H7 (cell line): ENCODE data around the gene INSYN2A. TPM values are rescaled to one million over a fixed set of nuclear protein-coding genes. Genes with fewer than 3 reads are reported as not detected.

ENCODE experiments used
- DNase-seq: peaks from one replicate; pipeline ENCODE4 v3.0.0; 2012
- H3K27me3 ChIP-seq: 2 replicates; pipeline ENCODE4 v1.6.0; 2011; ENCODE audit warnings: mild to moderate bottlenecking, low read length; ENCODE audit not compliant: control insufficient read depth, insufficient read depth
- H3K36me3 ChIP-seq: replicated peaks from 2 replicates; pipeline ENCODE4 v1.5.1; 2011; ENCODE audit warnings: low read length; ENCODE audit not compliant: control insufficient read depth, insufficient read depth
- H3K4me3 ChIP-seq: 2 replicates; pipeline ENCODE4 v1.5.1; 2011; ENCODE audit warnings: low read depth, mild to moderate bottlenecking, control low read depth, low read length, moderate library complexity; ENCODE audit not compliant: insufficient read depth
- total RNA-seq: library from RNA; depleted of rRNA; stranded (reverse); fragments of >200 nt; shearing (Covaris generic); gene quantifications from 2 replicates; pipeline ENCODE4 v1.2.3, GENCODE V29; 2014; rRNA removed

Gene INSYN2A
- total RNA-seq = 0.07 TPM in 1 of 2 replicates, not detected in the other

GRCh38 chr10:127196282-127197153, at the start of gene INSYN2A:
TSS of gene INSYN2A (minus strand) at chr10:127196591. CDS start at chr10:127176395, 20,196 bp downstream.
- peaks cover 23% of the 10 kb centered on the region for H3K27me3 ChIP-seq
- H3K4me3 ChIP-seq = peak within 1 kb of the TSS; percentile 46
- peak; percentile 92 for DNase-seq

GRCh38 chr10:127245456-127245855, 49.1 kb upstream of the INSYN2A start:
- Histone ChIP-seq H3K4me3 (no peak overlapping the region), H3K27me3 (no peaks in the 10 kb centered on the region), H3K36me3 (no peaks in the 10 kb centered on the region)
- DNase-seq = no peak

More at GRCh38 chr10:127196282-127197153, at the start of gene INSYN2A:
- no peaks in the 10 kb centered on the region for H3K36me3 ChIP-seq

- Histone ChIP-seq H3K4me3 (no peak overlapping the region), H3K36me3 (no peaks in the 10 kb centered on the region), H3K27me3 (no peaks in the 10 kb centered on the region)
- peak; percentile 63 for DNase-seq
Observed at GRCh38 chr10:127243490-127244272, 47.3 kb upstream of the INSYN2A start.

GRCh38 chr10:127242914-127243313, 46.5 kb upstream of the INSYN2A start:
- DNase-seq = no peak
- Histone ChIP-seq H3K36me3 (no peaks in the 10 kb centered on the region), H3K27me3 (no peaks in the 10 kb centered on the region), H3K4me3 (no peak overlapping the region)

GRCh38 chr10:127236266-127236665, 39.9 kb upstream of the INSYN2A start:
- Histone ChIP-seq H3K27me3 (no peaks in the 10 kb centered on the region), H3K36me3 (no peaks in the 10 kb centered on the region), H3K4me3 (no peak overlapping the region)
- no peak for DNase-seq

- H3K4me3 ChIP-seq = no peak overlapping the region
- no peak for DNase-seq
Observed at GRCh38 chr10:127234306-127234800, 38.0 kb upstream of the INSYN2A start.

GRCh38 chr10:127228195-127228787, 31.9 kb upstream of the INSYN2A start:
- DNase-seq = no peak
- Histone ChIP-seq H3K4me3 (no peak overlapping the region), H3K36me3 (no peaks in the 10 kb centered on the region), H3K27me3 (no peaks in the 10 kb centered on the region)

More at GRCh38 chr10:127234306-127234800, 38.0 kb upstream of the INSYN2A start:
- Histone ChIP-seq H3K27me3 (no peaks in the 10 kb centered on the region), H3K36me3 (no peaks in the 10 kb centered on the region)

GRCh38 chr10:127227663-127228062, 31.3 kb upstream of the INSYN2A start:
- no peaks in the 10 kb centered on the region for H3K27me3 ChIP-seq
- H3K36me3 ChIP-seq = no peaks in the 10 kb centered on the region
- DNase-seq = no peak
- no peak overlapping the region for H3K4me3 ChIP-seq

GRCh38 chr10:127227027-127227426, 30.6 kb upstream of the INSYN2A start:
- Histone ChIP-seq H3K36me3 (no peaks in the 10 kb centered on the region), H3K4me3 (no peak overlapping the region), H3K27me3 (no peaks in the 10 kb centered on the region)
- no peak for DNase-seq

GRCh38 chr10:127221281-127221680, 24.9 kb upstream of the INSYN2A start:
- no peak for DNase-seq
- H3K4me3 ChIP-seq = no peak overlapping the region
- H3K36me3 ChIP-seq = no peaks in the 10 kb centered on the region
- H3K27me3 ChIP-seq = no peaks in the 10 kb centered on the region

- H3K4me3 ChIP-seq = no peak overlapping the region
- no peak for DNase-seq
- H3K27me3 ChIP-seq = no peaks in the 10 kb centered on the region
- H3K36me3 ChIP-seq = no peaks in the 10 kb centered on the region; the same call in 1 of the 2 replicates
Observed at GRCh38 chr10:127218658-127219057, 22.3 kb upstream of the INSYN2A start.

- Histone ChIP-seq H3K36me3 (no peaks in the 10 kb centered on the region; the same call in 1 of the 2 replicates), H3K4me3 (no peak overlapping the region), H3K27me3 (no peaks in the 10 kb centered on the region)
- DNase-seq = no peak
Observed at GRCh38 chr10:127216786-127217185, 20.4 kb upstream of the INSYN2A start.

- Histone ChIP-seq H3K4me3 (no peak overlapping the region), H3K36me3 (no peaks in the 10 kb centered on the region; the same call in 1 of the 2 replicates), H3K27me3 (no peaks in the 10 kb centered on the region)
- no peak for DNase-seq
Observed at GRCh38 chr10:127216274-127216673, 19.9 kb upstream of the INSYN2A start.

GRCh38 chr10:127215866-127216265, 19.5 kb upstream of the INSYN2A start:
- DNase-seq = peak; percentile 54
- H3K4me3 ChIP-seq = no peak overlapping the region
- H3K27me3 ChIP-seq = no peaks in the 10 kb centered on the region
- H3K36me3 ChIP-seq = no peaks in the 10 kb centered on the region; the same call in 1 of the 2 replicates
